Osteoblast (primary cell): ENCODE data around the gene TSPAN1. TPM values are rescaled to one million over a fixed set of nuclear protein-coding genes. Genes with fewer than 3 reads are reported as not detected.

Experiments used
- DNase-seq: peaks from one replicate; pipeline ENCODE4 v3.0.0; 2011; ENCODE audit warnings: low spot score, mixed read lengths; ENCODE audit not compliant: insufficient read length; ENCODE audit errors: missing footprints
- H2AFZ ChIP-seq: 2 replicates; pipeline ENCODE4 v1.6.0; 2011; ENCODE audit warnings: mild to moderate bottlenecking, low read length
- H3K27ac ChIP-seq: 2 replicates; pipeline ENCODE4 v1.5.1; 2011; ENCODE audit warnings: mild to moderate bottlenecking, low read depth, low read length, moderate library complexity
- H3K27me3 ChIP-seq: 2 replicates; pipeline ENCODE4 v1.6.0; 2012; ENCODE audit warnings: mild to moderate bottlenecking, control low read depth, inconsistent platforms, low read length, moderate library complexity; ENCODE audit not compliant: insufficient read depth
- H3K36me3 ChIP-seq: 2 replicates; pipeline ENCODE4 v1.5.1; 2011; ENCODE audit warnings: mild to moderate bottlenecking, low read length, control low read depth, moderate library complexity; ENCODE audit not compliant: insufficient read depth
- H3K4me1 ChIP-seq: 2 replicates; pipeline ENCODE4 v1.5.1; 2011; ENCODE audit warnings: mild to moderate bottlenecking, low read length, control low read depth, moderate library complexity; ENCODE audit not compliant: insufficient read depth
- H3K4me2 ChIP-seq: 2 replicates; pipeline ENCODE4 v1.6.0; 2011; ENCODE audit warnings: mild to moderate bottlenecking, low read length; ENCODE audit not compliant: insufficient read depth
- H3K4me3 ChIP-seq: fragments of 200-600 bp; sonication (generic); 3 replicates; pipeline ENCODE4 v1.5.1; 2012; ENCODE audit warnings: mild to moderate bottlenecking, low read length, inconsistent platforms; ENCODE audit not compliant: insufficient read depth
- H3K79me2 ChIP-seq: 2 replicates; pipeline ENCODE4 v1.6.0; 2012; ENCODE audit warnings: mild to moderate bottlenecking, low read length, control low read depth, inconsistent platforms; ENCODE audit not compliant: insufficient read depth
- H3K9me3 ChIP-seq: 2 replicates; pipeline ENCODE4 v1.5.1; 2011; ENCODE audit warnings: low read depth, low read length, control low read depth
- H4K20me1 ChIP-seq: 2 replicates; pipeline ENCODE4 v1.6.0; 2012; ENCODE audit warnings: mild to moderate bottlenecking, low read length, control low read depth; ENCODE audit not compliant: insufficient read depth
- total RNA-seq: library from RNA; depleted of rRNA; stranded (reverse); fragments of >200 nt; gene quantifications from 2 replicates; pipeline ENCODE4 v1.2.3, GENCODE V29; 2012
- TF ChIP-seq, protein P1 (sequence below): IDR thresholded peaks from 2 replicates; pipeline ENCODE4 v1.5.1; 2011; ENCODE audit warnings: mild to moderate bottlenecking, low read depth, low read length, moderate library complexity; ENCODE audit errors: extremely low read depth

TSPAN1 gene
- total RNA-seq, 1 donor = 1.1 TPM

DNA sequence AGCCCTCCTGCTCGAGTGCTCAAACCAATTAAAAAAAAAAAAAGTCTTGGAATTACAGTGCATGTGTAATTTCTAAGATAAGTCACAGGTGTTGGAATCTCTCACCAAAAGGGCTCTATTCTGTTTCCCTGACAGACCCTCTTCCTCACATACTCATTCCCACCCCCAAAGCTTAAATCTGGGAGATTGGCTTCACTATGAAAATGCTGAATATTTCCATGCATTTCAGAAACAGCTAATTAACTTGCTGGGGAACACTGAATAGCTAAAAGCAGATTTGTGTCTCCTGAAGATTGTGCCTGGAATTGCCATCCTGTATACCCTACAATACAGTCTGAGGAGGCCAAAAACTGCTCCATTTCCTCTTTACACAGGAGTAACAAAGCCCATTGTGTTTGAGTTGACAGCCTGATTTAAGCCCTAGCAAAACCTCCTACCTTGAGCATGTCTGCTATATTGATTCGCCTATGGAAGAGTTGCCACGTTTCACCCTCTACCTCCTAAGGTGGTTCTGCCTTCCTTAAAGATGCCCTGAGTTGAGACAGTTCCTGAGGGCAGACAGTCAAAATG lies 41.0 kb upstream of the TSPAN1 start:
- Histone ChIP-seq H3K9me3 (no peaks in the 10 kb centered on the region), H3K4me3 (peak overlapping the region; percentile 84), H4K20me1 (no peaks in the 10 kb centered on the region), H3K79me2 (peaks cover 13% of the 10 kb centered on the region), H3K36me3 (no peaks in the 10 kb centered on the region), H3K4me1 (peaks cover 28% of the 10 kb centered on the region), H2AFZ (peak overlapping the region; percentile 87), H3K27ac (peak overlapping the region; percentile 99), H3K27me3 (no peaks in the 10 kb centered on the region), H3K4me2 (peak overlapping the region; percentile 95)
- no peak for DNase-seq
- TF ChIP-seq, protein P1, sequence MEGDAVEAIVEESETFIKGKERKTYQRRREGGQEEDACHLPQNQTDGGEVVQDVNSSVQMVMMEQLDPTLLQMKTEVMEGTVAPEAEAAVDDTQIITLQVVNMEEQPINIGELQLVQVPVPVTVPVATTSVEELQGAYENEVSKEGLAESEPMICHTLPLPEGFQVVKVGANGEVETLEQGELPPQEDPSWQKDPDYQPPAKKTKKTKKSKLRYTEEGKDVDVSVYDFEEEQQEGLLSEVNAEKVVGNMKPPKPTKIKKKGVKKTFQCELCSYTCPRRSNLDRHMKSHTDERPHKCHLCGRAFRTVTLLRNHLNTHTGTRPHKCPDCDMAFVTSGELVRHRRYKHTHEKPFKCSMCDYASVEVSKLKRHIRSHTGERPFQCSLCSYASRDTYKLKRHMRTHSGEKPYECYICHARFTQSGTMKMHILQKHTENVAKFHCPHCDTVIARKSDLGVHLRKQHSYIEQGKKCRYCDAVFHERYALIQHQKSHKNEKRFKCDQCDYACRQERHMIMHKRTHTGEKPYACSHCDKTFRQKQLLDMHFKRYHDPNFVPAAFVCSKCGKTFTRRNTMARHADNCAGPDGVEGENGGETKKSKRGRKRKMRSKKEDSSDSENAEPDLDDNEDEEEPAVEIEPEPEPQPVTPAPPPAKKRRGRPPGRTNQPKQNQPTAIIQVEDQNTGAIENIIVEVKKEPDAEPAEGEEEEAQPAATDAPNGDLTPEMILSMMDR = no peak

DNA sequence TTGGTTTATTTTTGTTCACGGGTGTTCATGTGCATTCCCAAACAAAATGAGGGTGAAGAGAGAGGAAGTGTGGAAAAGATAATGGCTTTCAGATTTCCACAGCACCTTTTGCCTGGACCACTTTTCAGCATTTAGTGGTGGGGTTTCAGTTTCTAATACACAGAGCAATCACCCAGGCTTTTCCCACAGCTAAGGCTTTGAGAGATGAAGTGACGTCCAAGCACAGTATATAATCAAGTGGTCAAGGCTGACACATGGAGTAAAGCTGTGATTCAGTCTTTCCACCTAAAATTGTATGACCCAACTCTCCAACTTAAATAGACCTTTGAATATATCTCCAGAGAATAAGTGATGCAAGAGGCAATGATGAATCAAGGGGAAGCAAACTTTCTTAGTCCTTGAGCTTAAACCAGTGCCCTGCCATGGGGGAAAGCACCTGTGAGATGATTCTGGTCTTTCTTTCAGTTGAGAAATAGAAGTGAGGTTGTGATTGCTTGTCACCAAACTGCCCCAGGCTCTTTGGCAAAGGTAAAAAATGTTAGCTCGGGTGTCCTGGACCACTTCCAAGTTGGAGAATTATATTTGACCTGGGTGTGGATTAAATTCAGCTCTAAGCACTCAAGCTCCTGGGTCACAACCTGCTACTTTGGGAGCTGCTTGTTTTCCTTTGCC lies 40.1 kb upstream of the TSPAN1 start:
- no peaks in the 10 kb centered on the region for H3K36me3 ChIP-seq
- H3K9me3 ChIP-seq = no peaks in the 10 kb centered on the region
- peak overlapping the region; percentile 41 for H3K4me2 ChIP-seq
- H3K4me3 ChIP-seq = no peak overlapping the region
- TF ChIP-seq, protein P1 = no peak
- H3K27me3 ChIP-seq = no peaks in the 10 kb centered on the region
- H2AFZ ChIP-seq = no peak overlapping the region
- DNase-seq = peak; percentile 91
- H3K4me1 ChIP-seq = peaks cover 28% of the 10 kb centered on the region
- peak overlapping the region; percentile 99 for H3K27ac ChIP-seq
- peaks cover 7% of the 10 kb centered on the region for H3K79me2 ChIP-seq
- H4K20me1 ChIP-seq = no peaks in the 10 kb centered on the region

DNA sequence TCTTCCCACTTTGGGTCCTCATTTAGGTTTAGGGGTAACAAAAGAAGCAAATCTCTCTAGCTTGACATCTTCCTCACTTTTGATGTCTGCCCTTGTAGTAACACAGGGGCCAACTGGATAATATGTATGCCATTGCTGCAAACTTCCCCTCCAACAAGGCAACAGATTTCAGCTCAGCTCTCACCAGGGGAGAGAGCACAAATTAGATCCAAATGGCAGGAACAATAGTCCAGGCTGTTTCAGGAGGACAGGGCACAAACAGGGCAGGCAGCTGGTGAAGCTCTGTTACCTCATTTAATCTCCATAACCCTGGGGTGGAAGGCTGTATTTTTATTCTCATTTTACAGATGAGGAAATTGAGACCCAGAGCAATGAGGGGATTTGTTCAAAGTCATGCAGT lies 38.2 kb upstream of the TSPAN1 start:
- peaks cover 28% of the 10 kb centered on the region for H3K4me1 ChIP-seq
- no peak for DNase-seq
- H3K27me3 ChIP-seq = no peaks in the 10 kb centered on the region
- H3K4me2 ChIP-seq = no peak overlapping the region
- no peak overlapping the region for H3K27ac ChIP-seq
- no peaks in the 10 kb centered on the region for H3K79me2 ChIP-seq
- H3K9me3 ChIP-seq = no peaks in the 10 kb centered on the region
- no peak overlapping the region for H3K4me3 ChIP-seq
- no peaks in the 10 kb centered on the region for H3K36me3 ChIP-seq
- H4K20me1 ChIP-seq = no peaks in the 10 kb centered on the region
- H2AFZ ChIP-seq = no peak overlapping the region
- TF ChIP-seq, protein P1 = no peak

DNA sequence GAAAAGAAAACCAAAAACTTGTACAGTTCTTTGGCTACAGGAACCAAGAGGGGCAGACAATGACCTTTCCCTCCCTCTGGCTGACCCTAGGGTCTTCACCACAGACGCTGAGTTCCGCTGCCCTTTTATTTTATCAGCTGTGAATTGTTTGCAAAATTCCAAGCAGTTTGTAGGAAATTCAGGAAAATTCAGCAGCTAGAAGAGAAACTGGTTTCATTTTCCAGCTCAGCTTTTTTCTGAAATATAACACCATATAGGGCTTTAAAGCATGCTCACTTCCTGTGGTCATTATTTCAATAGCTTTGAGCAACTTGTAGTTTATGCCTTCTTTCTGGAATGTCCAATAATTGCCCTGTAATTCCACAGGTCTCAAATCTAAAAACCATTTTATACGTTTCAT lies 37.0 kb upstream of the TSPAN1 start:
- H3K4me2 ChIP-seq = peak overlapping the region; percentile 95
- TF ChIP-seq, protein P1 = no peak
- H3K27ac ChIP-seq = peak overlapping the region; percentile 81
- peak; percentile 47 for DNase-seq
- no peaks in the 10 kb centered on the region for H4K20me1 ChIP-seq
- H3K36me3 ChIP-seq = no peaks in the 10 kb centered on the region
- H3K4me3 ChIP-seq = peak overlapping the region; percentile 69
- peaks cover 28% of the 10 kb centered on the region for H3K4me1 ChIP-seq
- H2AFZ ChIP-seq = peak overlapping the region; percentile 94
- H3K79me2 ChIP-seq = no peaks in the 10 kb centered on the region
- H3K9me3 ChIP-seq = no peaks in the 10 kb centered on the region
- H3K27me3 ChIP-seq = no peaks in the 10 kb centered on the region
